ENCODE measurements around the gene DNAJC11.

The DNAJC11 gene

GRCh38 chr1:6723621-6724428, 22.2 kb upstream of the DNAJC11 start:
- no peak overlapping the region for H3K4me3 ChIP-seq (ENCODE audit: low read depth in 1 of 2, low read length in 2 of 2)
- H3K9me3 ChIP-seq (ENCODE audit: insufficient read depth, low read length, severe bottlenecking), result no peaks in the 10 kb centered on the region
- no peak for TF ChIP-seq EZH2 (IDR thresholded peaks at IDR 0.05; ENCODE audit: borderline replicate concordance, low read depth, low read length, severe bottlenecking)
- no peak for TF ChIP-seq CTCF (IDR thresholded peaks at IDR 0.05; ENCODE audit: borderline replicate concordance, extremely low read depth, low read length, poor library complexity, severe bottlenecking)
- DNase-seq (no peak), ATAC-seq (ENCODE audit: insufficient read depth, low read depth) (no peak)
- no peak overlapping the region for H3K4me2 ChIP-seq (ENCODE audit: insufficient read depth, low read length)
- no peak overlapping the region for H3K27ac ChIP-seq (ENCODE audit: low read length)
- no peaks in the 10 kb centered on the region for H3K27me3 ChIP-seq (ENCODE audit: insufficient read depth, low read length, poor library complexity)
- no peak overlapping the region for H3K9ac ChIP-seq (ENCODE audit: low read depth, low read length)
- H3K36me3 ChIP-seq (ENCODE audit: insufficient read depth, low read length), result no peaks in the 10 kb centered on the region
- H2AFZ ChIP-seq (ENCODE audit: low read depth, low read length), result no peak overlapping the region
- H3K79me2 ChIP-seq (ENCODE audit: insufficient read depth, low read length), result no peaks in the 10 kb centered on the region
- H4K20me1 ChIP-seq (ENCODE audit: insufficient read depth, low read length), result no peaks in the 10 kb centered on the region
- H3K4me1 ChIP-seq (ENCODE audit: insufficient read depth, low read length), result no peaks in the 10 kb centered on the region

- DNase-seq (no peak), ATAC-seq (ENCODE audit: insufficient read depth, low read depth) (no peak)
- no peak overlapping the region for H3K27ac ChIP-seq (ENCODE audit: low read length)
- no peaks in the 10 kb centered on the region for H3K36me3 ChIP-seq (ENCODE audit: insufficient read depth, low read length)
- H3K27me3 ChIP-seq (ENCODE audit: insufficient read depth, low read length, poor library complexity), result no peaks in the 10 kb centered on the region
- no peaks in the 10 kb centered on the region for H4K20me1 ChIP-seq (ENCODE audit: insufficient read depth, low read length)
- no peak for TF ChIP-seq CTCF (IDR thresholded peaks at IDR 0.05; ENCODE audit: borderline replicate concordance, extremely low read depth, low read length, poor library complexity, severe bottlenecking)
- TF ChIP-seq EZH2 (IDR thresholded peaks at IDR 0.05; ENCODE audit: borderline replicate concordance, low read depth, low read length, severe bottlenecking), result no peak
- H3K9ac ChIP-seq (ENCODE audit: low read depth, low read length), result no peak overlapping the region
- H3K9me3 ChIP-seq (ENCODE audit: insufficient read depth, low read length, severe bottlenecking), result no peaks in the 10 kb centered on the region
- no peaks in the 10 kb centered on the region for H3K79me2 ChIP-seq (ENCODE audit: insufficient read depth, low read length)
- H3K4me2 ChIP-seq (ENCODE audit: insufficient read depth, low read length), result no peak overlapping the region
- H2AFZ ChIP-seq (ENCODE audit: low read depth, low read length), result no peak overlapping the region
- no peaks in the 10 kb centered on the region for H3K4me1 ChIP-seq (ENCODE audit: insufficient read depth, low read length)
- H3K4me3 ChIP-seq (ENCODE audit: low read depth in 1 of 2, low read length in 2 of 2), result no peak overlapping the region
These were observed 9.6 kb upstream of the DNAJC11 start for GRCh38 chr1:6711174-6711573.

- H3K79me2 ChIP-seq (ENCODE audit: insufficient read depth, low read length), result peaks cover 19% of the 10 kb centered on the region
- no peaks in the 10 kb centered on the region for H3K27me3 ChIP-seq (ENCODE audit: insufficient read depth, low read length, poor library complexity)
- no peak for TF ChIP-seq EZH2 (IDR thresholded peaks at IDR 0.05; ENCODE audit: borderline replicate concordance, low read depth, low read length, severe bottlenecking)
- TF ChIP-seq CTCF (IDR thresholded peaks at IDR 0.05; ENCODE audit: borderline replicate concordance, extremely low read depth, low read length, poor library complexity, severe bottlenecking), result no peak
- H4K20me1 ChIP-seq (ENCODE audit: insufficient read depth, low read length), result peaks cover 14% of the 10 kb centered on the region; the same call in 1 of the 2 replicates
- DNase-seq, result no peak
- H3K36me3 ChIP-seq (ENCODE audit: insufficient read depth, low read length), result peaks cover 9% of the 10 kb centered on the region
- no peaks in the 10 kb centered on the region for H3K9me3 ChIP-seq (ENCODE audit: insufficient read depth, low read length, severe bottlenecking)
- ATAC-seq (ENCODE audit: insufficient read depth, low read depth), result no peak
- H3K9ac ChIP-seq (ENCODE audit: low read depth, low read length), result no peak overlapping the region
- H3K27ac ChIP-seq (ENCODE audit: low read length), result no peak overlapping the region
- H3K4me2 ChIP-seq (ENCODE audit: insufficient read depth, low read length), result no peak overlapping the region
- no peak overlapping the region for H3K4me3 ChIP-seq (ENCODE audit: low read depth in 1 of 2, low read length in 2 of 2)
- peaks cover 22% of the 10 kb centered on the region for H3K4me1 ChIP-seq (ENCODE audit: insufficient read depth, low read length)
- H2AFZ ChIP-seq (ENCODE audit: low read depth, low read length), result no peak overlapping the region
These were observed 3.1 kb upstream of the DNAJC11 start for GRCh38 chr1:6704746-6705145.
